Renal cortical epithelial cell (primary cell): ENCODE measurements around the gene GPR137B. TPM values are rescaled to one million over a fixed set of nuclear protein-coding genes. Genes with fewer than 3 reads are reported as not detected.
"Not testable (repeated sequence)": the region's sequence is repeated elsewhere in the genome, so short reads cannot be mapped to it uniquely, and the experiment has no call there.

Source experiments
- DNase-seq: peaks from one replicate; pipeline ENCODE4 v3.0.0-alpha.2; 2011; ENCODE audit warnings: low read depth
- total RNA-seq: library from RNA; depleted of rRNA; stranded (reverse); fragments of >200 nt; gene quantifications from 2 replicates; pipeline ENCODE4 v1.2.3, GENCODE V29; 2014

The GPR137B gene
- total RNA-seq, 1 donor from 2014 or later = 12.2 TPM

DNA sequence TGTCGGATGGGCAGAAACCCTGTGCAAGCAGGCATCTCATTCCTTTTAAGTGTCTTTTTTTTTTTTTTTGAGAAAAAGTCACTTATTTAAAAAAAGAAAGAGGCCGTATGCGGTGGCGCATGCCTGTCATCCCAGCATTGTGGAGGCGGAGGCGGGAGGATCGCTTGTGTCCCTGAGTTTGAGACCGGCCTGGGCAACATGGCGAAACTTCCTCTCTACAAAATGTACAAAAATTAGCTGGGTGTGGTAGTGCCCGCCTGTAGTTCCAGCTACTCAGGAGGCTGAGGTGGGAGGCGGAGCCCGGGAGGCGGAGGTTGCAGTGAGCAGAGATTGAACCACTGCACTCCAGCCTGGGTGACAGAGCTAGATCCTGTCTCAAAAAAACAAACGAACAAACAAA is 1.7 kb downstream of the GPR137B start:
- DNase-seq = no peak

DNA sequence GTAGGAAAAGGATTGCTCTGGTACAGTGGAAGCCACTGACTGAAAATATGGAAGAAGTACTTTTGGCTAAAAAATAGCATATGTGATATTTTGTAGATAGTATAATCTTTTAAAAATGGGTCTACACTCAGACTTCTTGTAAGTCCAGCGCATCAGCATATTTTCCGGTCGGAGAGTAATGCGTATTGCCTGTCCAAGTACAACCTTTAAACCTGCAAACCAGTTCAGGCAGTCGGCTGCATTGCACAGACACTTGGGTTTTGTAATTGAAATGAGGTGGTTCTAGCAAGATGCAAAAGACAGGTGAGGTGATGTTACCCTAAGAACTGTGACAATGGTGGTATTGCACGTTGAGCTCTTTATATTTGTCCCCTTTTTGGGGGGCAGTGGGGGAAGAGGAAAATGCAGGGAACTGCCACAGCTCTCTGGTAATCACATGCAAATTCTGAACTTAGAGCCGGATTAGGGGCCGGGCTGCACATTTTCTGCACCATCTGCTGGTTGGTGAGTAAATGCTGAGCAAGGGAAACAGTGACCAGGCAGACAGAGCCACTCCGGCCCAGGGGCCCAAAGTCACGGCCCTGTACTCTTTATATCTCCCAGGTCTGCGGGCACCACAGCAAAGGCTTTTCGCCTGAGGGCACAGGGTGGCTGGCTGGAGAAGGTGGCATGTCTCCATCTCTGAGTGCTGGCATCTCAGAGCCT is 2.3 kb downstream of the GPR137B start:
- DNase-seq = no peak

DNA sequence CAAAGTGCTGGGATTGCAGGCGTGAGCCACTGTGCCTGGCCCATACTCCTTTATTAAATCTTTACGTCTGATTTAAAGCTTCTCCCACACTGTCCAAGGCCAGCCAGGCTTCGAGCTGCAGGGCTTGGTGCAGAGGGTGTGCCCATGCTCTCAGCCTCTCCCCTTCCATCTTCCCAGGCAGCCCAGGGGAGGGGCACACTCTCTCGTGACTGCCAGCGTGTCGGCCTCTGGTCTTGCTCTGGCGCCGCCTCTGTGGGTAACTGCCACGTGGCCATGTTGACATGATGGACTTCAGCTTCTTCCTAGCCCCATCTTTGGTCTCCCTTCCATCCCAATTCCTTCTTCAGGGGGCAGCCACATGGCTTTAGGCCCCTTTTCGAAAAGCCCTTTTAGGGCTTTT is 4.7 kb downstream of the GPR137B start:
- no peak for DNase-seq

DNA sequence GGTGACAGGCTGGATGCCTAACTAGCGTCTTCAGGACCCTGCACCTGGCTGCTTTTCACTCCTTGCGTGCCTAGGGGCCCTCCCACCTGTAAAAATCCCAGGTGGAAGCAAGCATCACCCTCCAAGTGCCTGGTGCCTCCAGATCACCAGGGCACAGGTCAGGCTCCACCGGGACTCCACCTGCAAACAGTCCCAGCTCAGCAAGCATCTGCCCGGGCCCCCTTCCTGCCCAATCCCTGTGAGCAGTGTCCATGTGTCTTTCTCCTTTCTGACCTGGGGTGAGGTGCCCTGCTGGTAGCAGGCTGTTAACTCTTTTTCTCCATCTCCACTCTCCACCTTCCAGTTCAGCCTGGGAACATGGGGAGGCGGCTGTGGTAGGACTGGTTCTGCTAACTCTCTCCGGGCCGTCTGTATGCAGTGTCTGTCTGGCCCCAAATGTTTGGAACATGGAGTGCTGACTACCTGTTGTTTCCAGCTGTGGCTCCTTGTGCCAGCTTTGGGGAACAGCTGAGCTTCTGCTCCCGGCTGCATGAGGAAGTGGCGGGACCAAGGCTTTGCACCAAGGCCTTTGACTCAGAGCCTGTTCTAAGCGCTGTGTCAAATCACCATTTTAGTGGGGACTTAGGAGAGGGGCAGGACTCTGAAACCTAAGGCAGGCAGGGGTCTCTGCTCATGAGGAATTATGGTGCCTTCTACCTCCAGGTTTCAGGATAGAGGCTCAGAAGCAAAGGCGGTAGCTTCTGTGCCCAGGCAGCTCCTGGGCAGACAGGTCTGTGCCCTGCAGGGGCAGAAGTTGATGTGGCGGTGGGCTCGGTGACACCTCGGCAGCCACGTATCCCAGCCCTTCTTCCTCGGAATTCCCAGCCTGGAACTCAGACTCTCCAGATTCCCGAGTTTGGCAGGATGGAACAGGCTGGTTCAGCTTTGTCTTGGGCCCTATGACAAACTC is 5.5 kb downstream of the GPR137B start:
- DNase-seq = no peak

DNA sequence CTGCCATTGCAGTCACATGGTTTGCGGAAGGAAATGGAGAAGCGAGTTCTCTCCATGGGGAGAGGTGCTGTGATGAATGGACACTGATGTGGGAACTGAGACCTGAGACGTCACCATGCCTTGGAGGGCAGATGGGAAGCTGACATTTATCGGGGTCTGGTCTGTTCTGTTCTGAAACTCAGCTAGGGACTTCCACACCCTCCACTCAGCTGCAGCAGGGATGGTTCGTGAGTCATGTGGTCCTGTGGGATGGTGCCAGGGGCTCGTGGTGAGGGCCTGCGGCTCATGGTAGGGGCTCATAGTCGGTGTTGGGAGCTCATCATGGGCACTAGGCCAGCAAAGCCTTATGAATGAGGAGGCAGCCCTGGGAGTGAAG is 6.1 kb downstream of the GPR137B start:
- DNase-seq = peak; percentile 49

DNA sequence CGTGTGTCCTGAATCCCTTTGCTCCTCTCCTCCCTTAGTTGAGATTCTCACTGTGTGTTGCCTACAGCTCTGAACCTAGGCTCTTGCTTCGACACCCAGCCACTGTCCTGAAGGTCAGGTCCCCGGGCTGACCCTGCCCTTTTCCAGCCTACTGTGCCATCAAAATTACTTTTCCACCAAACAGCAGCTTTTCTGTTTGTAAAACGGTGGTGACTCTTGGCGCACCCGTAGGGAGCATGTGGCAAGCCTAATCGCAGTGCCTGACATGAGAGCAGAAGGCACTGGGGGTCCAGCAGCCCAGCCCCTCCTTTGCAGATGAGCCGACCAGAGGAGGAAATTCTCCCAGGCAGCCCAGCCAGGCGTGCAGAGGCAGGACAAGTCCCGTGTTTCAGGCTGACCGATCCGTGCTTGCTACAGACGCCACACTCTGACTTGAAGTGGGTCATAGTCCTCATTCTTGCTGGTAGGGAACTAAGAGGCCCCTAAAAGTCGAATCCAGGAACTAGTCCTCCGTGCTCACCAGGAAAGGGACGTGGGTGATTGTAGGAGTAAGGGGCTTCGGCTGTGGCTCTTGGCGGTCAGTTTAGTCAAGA is 6.8 kb downstream of the GPR137B start:
- peak; percentile 41 for DNase-seq

DNA sequence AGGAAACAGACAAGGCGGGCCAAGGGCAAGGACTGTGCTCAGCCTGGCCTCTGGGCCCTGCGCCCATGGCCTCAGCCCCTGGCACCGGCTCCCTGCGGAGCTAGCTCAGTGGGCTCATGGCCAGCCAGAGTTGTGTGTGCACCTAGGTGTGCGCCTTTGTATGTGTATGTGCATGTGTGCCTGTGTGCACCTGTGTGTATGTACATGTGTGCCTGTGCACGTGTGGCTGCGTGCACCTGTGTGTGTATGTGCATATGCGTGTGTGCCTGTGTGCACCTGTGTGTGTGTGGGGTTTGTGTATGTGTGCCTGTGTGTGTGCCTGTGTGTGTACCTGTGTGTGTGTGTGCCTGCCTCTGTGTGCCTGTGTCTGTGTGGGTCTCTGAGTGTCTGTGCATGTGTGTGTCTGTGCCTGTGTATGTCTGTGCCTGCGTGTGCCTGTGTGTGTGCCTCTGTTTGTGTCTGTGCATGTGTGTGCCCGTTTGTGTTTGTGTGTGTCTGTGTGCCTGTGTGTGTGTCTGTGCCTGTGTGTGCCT is 7.4 kb downstream of the GPR137B start:
- no peak for DNase-seq

DNA sequence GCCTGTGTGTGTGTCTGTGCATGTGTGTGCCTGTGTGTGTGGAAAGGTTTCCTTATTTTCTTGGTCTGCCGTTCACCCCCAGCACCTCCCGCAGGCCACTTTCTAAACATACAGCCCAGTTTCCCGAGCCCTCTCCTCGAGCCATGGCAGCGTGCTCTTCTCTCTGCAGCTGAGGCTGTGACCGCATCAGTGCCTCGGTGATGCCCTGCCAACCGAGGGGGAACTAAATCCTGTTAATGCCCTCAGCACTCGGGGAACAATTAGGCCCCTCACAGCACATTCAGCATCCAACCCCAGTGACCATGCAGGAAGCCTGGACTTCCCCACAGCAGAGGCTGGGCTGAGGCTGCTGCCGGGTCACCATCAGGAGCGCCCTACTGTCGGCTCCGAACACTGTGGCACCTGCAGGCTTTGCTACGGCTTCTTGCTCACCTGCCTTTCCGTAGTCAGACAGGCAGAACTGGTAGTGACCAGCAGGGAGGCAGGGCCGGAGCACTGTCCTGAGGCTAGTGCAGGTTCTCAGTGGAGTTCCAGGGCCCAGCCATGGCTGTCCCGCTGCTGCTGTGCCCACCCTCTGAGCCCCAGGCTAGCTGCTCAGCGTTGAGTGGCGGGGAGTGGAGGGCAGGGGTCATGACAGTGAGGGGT is 8.1 kb downstream of the GPR137B start:
- DNase-seq = no peak

DNA sequence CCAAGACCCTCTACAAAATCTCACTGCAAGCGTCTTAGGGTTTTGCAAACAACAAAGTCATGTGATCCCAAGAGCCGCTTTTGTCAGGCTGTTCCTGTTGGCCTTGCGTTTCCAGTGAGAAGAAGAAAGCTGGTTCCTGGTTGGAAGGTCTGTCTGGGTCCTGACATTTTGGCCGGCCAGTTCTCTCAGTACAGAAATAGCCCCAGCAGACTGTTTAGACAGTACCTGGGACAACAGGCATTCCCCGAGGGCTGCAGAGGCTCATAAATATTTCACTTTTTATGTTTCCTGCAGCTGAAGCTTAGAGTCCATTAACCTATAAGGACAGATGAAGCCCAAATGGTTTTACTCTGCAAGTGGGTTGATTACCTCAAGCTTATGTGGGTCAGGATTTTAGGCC is 8.6 kb downstream of the GPR137B start:
- no peak for DNase-seq

DNA sequence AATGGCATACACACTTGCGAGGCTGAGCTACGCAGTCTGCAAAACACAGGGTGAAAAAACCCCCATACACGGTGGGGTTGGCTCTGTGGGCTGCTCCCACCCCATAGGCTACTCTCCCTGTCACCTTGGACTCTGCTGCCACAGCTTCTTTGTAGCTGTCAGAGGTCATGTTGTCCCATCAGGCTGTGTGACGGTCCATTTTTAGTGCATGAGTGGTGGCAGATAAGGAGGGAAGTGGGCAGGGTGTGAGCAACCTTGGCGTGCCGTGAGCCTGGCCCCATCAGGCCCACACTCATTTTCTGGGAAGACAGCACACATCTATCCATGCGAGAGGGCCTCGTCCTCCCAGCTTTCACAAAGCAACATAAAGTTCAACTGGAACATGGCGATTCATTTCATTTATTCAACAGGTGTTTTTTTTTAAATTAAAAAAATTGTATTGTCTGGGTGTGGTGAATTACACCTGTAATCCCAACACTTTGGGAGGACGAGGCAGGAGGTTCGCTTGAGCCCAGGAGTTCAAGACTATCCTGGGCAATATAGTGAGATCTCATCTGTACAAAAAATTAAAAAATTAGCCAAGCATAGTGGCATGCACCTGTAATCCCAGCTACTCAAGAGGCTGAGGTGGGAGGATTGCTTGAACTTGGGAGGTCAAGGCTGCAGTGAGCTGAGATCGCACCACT is 9.5 kb downstream of the GPR137B start:
- DNase-seq = no peak

DNA sequence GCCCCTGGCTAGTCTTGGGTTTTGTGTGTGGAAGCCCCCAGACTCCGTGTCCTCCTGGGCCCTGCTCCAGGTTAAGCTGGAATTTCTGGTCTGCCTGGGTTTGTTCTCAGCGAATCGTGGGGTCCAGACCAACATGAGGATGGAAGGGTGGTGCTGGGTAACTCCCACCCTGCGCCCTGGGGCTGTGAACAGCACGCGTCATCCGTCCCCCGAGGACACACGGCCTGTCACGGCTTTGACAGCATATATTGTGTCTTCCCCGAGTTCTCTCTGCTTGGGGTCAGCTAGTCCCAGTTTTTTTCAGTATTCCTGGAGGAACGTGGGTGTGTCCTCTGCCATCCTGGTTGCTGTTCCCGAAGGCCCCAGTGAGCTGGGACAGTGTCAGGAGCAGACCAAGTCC is 11.8 kb downstream of the GPR137B start:
- no peak for DNase-seq

DNA sequence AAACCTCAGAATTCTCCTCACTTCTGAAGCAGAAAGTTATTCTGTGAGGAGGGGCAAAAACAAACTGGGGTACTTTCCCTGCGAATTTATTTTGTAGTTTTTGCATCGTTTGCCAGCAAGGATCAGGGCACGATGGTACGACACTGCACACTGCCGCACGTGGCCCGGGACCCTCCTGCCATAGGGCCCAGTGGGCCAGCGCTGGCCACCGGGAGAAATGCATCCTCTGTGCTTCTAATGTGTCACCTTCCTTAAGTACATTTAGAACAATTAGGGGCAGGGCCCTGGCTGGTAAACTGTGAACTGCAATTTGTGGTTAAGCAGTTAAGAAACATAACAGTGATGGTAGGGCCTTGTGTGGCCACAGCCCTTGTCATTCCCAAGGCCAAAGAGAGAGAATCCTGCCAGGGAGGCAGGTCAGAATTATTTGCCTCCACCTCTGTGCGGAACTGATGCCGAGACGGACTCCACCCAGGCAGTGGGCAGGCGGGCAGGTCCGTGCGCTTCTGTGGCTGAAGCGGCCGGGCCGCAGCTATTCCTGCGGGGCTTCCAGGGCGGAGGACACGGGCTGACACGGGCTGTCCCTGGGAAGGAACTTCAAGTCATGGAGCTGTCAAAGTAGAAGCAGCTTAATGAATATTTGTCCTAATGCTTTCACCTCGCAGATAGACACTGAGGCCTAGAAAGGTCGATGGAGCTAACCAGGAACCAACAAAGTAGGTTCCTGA is 12.5 kb downstream of the GPR137B start:
- DNase-seq = peak; percentile 63

DNA sequence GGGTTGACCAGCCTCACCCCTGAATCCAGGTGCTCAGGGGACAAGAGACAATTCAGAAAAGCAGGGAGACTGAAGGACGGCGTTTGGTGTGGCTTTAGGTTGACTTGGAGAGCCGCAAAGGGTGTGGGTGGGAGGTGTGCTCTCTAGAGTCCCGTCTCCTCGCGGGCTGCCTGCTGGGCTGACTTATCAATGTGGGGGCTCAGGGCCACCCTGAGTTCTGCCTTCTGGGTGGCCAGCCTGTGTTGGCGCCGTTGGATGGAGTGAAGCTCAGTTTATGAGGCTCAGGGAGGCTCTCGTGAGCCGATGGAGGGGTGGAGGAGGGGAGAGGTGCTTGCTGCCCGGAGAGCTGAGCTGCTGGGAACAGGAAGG is 13.0 kb downstream of the GPR137B start:
- no peak for DNase-seq

DNA sequence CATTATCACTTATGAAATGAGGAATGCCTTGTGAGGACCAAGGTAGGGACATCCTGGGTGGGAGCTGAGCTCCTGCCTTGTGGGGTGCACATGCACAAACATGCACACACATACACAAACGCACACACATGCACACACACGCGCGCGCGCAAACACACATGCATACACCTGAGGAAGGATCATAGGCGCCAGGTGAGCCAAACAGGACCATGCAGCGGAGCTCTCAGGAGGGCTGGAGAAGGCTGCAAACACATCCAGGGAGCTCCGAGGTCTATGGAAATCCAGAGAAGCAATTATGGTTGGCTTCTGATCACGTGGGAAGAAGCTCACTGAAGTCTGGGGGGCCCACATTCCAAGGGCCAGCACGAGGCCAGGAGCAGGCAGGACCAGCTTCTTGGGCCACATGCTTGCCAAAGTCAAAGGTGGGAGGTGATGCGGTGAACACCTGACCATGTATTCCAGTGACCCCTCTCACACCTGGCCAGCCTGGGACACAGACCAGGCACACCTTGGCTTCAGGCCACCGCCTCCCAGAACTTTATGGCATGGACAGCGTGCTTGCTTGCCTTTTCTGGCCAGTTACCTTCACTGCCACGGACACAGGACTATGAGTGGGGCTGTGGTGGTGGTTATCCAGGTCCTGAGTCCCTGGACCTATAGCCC is 13.6 kb downstream of the GPR137B start:
- no peak for DNase-seq

DNA sequence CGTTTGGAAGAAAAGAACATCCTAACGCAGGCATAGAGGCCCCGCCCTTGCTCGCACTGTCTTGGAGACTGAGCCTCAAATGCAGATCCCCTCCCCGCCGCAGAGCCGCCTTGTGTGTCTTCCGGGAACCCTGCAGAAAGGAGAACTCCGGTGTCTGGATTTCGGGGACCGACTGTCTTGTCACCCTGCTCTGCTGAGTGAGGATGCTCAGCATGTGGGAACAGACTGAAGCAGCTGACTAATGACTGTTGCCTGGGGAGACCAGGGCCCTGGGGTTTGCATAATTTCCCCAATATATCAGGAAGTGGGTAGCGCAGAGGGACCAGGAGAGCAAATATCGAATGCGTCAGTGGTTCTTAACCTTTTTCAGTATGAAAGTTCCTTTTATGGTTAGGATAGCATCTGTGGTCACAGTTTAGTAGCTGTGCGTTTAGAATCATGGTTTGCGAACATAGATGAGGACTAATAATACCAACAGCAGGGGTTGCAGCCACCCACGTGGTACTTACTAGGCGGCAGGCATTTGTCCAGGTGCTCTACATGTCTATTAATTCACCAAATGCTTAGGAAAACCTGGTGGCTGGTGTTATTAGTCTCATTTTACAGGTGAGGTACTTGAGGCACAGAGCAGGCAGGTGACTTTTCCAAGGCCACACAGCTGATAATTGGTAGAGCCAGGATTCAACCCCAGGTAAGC is 14.3 kb downstream of the GPR137B start:
- DNase-seq = no peak

DNA sequence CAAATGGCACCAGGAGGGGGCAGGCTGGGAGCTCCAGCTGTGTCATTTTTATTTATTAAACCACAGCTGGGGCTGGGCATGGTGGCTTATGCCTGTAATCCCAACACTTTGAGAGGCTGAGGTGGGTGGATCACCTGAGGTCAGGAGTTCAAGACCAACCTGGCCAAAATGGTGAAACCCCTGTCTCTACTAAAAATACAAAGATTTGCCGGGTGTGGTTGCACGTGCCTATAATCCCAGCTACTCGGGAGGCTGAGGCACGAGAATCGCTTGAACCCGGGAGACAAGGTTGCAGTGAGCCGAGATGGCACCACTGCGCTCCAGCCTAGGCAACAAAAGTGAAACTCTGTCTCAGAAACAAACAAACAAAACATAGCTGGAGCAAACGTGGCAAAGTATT is 15.7 kb downstream of the GPR137B start:
- DNase-seq = not testable (repeated sequence)

DNA sequence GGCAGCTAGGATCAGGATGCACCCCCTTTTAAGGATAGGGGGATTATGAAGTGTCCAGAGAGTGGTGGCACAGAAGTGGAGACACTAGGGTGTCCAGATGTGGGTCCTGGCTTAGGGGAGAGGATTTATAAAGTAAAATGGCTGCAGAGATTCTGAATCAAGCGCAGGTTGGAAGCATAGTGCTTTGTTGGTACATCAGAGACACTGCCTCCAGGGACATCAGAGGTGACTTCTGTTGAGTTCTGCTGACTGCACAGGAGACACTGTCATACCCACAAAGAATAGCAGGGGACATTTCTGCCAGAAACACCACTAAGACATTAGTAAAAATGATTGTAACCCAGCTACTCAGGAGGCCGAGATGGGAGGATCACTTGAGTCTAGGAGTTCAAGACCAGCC is 16.4 kb downstream of the GPR137B start:
- no peak for DNase-seq

DNA sequence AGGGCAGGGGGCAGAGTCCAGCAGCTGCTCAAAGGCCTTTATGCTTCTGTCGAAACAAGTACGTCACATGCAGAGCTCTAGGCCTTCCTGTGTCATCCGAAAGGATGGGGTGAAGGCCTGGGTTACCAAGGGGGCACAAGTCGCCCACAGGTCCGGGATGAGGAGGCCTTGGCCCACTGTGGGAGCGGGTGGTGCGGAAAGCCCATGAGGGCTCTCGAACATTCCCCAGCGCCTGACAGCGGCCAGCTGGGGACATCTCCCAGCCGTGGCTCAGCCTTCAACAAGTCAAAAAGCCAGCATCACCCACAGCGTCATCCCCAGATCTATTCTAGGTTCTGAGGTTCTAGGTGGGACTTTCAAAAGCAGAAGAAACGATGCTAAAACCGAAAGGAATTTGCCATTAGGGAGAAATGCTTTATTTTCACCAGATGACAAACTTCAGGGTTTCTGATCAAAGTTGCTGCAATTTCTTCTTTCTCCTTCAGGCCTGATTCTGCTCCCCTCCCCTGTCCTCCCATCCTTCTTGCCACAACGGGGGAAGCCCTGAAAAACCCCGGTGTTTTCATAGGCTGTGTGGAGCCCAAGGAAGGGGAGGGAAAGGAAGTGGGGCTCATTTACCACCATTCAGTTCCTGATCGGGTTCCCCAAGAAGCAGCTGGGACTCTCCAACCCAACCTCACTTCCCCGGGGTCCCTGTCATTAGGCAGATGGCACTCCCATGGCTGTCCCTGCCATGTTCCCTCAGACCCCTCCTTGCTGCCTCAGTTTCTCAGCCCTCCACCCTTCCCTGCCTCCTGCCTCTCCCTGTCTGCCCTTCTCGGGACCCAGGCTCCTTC is 17.6 kb downstream of the GPR137B start:
- DNase-seq = peak; percentile 81
